ENCODE results near the gene PERP. TPM values are rescaled to one million over a fixed set of nuclear protein-coding genes. Genes with fewer than 3 reads are reported as not detected.
"Not testable (repeated sequence)": the region's sequence is repeated elsewhere in the genome, so short reads cannot be mapped to it uniquely, and the experiment has no call there.

The PERP gene
- total and polyA plus RNA-seq, 3 experiments from 2014 or later, result 6.4 to 8.7 (median 8.0) TPM

DNA sequence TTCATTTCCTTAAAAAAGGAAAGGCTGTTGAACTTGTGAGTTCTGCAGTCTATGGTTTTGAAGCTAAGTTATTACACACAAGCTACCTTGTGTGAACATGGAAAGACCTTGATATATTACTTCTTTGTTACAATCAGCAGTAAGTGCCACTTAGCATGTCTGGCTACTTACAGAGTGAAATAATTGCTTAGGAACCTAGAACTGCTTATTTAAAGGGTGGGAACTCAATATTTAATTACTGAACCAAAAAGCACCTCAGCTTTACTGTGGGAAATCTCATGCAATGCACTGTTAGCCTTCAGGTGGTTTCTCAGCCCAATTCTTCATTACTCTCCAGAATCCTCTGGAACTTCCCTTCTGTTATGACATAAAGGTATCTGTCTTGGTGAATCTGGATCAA is 17.9 kb downstream of the PERP start:
- H3K27me3 ChIP-seq (ENCODE audit: insufficient read depth, low read length, poor library complexity, severe bottlenecking), result no peaks in the 10 kb centered on the region

GRCh38 chr6:138088326-138088762 is 18.9 kb downstream of the PERP start:
- Mint-ChIP-seq H3K27me3 (peaks cover 0 to 1% of the 10 kb centered on the region in 2 donors), H3K9me3 (no peaks in the 10 kb centered on the region), H3K27ac (no peak overlapping the region), H3K4me3 (no peak overlapping the region), H3K36me3 (peaks cover 0 to 11% (median 3%) of the 10 kb centered on the region in 3 donors), H3K4me1 (no peaks in the 10 kb centered on the region)
- Histone ChIP-seq H3K4me1 (ENCODE audit: insufficient read depth, low read length) (no peaks in the 10 kb centered on the region), H3K27me3 (ENCODE audit: insufficient read depth, low read length, poor library complexity, severe bottlenecking) (no peaks in the 10 kb centered on the region), H3K36me3 (ENCODE audit: insufficient read depth, low read length) (no peaks in the 10 kb centered on the region), H3K27ac (ENCODE audit: low read depth, low read length) (no peak overlapping the region), H3K9me3 (ENCODE audit: low read length) (no peaks in the 10 kb centered on the region), H3K4me3 (ENCODE audit: low read length) (no peak overlapping the region)
- no peak for DNase-seq
- ChIA-PET POLR2A (no interaction called here), CTCF (no interaction called here)

More for the DNA sequence above, 17.9 kb downstream of the PERP start:
- DNase-seq, result no peak
- no peak overlapping the region for H3K27ac Mint-ChIP-seq
- Histone ChIP-seq H3K4me1 (ENCODE audit: insufficient read depth, low read length) (no peaks in the 10 kb centered on the region), H3K36me3 (ENCODE audit: insufficient read depth, low read length) (no peaks in the 10 kb centered on the region), H3K9me3 (ENCODE audit: low read length) (no peaks in the 10 kb centered on the region), H3K27ac (ENCODE audit: low read depth, low read length) (no peak overlapping the region), H3K4me3 (ENCODE audit: low read length) (no peak overlapping the region)
- H3K4me3 Mint-ChIP-seq, result no peak overlapping the region
- H3K4me1 Mint-ChIP-seq, result no peaks in the 10 kb centered on the region
- peaks cover 0 to 1% of the 10 kb centered on the region in 2 donors for H3K27me3 Mint-ChIP-seq
- ChIA-PET POLR2A (no interaction called here), CTCF (no interaction called here)
- H3K9me3 Mint-ChIP-seq, result no peaks in the 10 kb centered on the region
- peaks cover 0 to 13% (median 3%) of the 10 kb centered on the region in 3 donors for H3K36me3 Mint-ChIP-seq

- Histone ChIP-seq H3K4me1 (ENCODE audit: insufficient read depth, low read length) (no peaks in the 10 kb centered on the region), H3K4me3 (ENCODE audit: low read length) (no peak overlapping the region), H3K27ac (ENCODE audit: low read depth, low read length) (no peak overlapping the region), H3K9me3 (ENCODE audit: low read length) (no peaks in the 10 kb centered on the region), H3K36me3 (ENCODE audit: insufficient read depth, low read length) (no peaks in the 10 kb centered on the region), H3K27me3 (ENCODE audit: insufficient read depth, low read length, poor library complexity, severe bottlenecking) (no peaks in the 10 kb centered on the region)
- Mint-ChIP-seq H3K9me3 (no peaks in the 10 kb centered on the region), H3K27me3 (peaks cover 0 to 1% of the 10 kb centered on the region in 2 donors), H3K27ac (no peak overlapping the region), H3K4me1 (no peaks in the 10 kb centered on the region), H3K4me3 (no peak overlapping the region), H3K36me3 (peaks cover 0 to 10% (median 3%) of the 10 kb centered on the region in 3 donors)
- CTCF ChIA-PET, result no interaction called here
- no peak for DNase-seq
- POLR2A ChIA-PET, result no interaction called here
Observed at GRCh38 chr6:138087593-138088325, 19.5 kb downstream of the PERP start.

- ChIA-PET CTCF (no interaction called here), POLR2A (no interaction called here)
- Mint-ChIP-seq H3K27ac (no peak overlapping the region), H3K4me1 (no peaks in the 10 kb centered on the region), H3K9me3 (no peaks in the 10 kb centered on the region), H3K27me3 (peaks cover 0 to 1% of the 10 kb centered on the region in 2 donors), H3K4me3 (no peak overlapping the region), H3K36me3 (peaks cover 0 to 5% (median 3%) of the 10 kb centered on the region in 3 donors)
- H3K4me1 ChIP-seq (ENCODE audit: insufficient read depth, low read length), result no peaks in the 10 kb centered on the region
- no peaks in the 10 kb centered on the region for H3K36me3 ChIP-seq (ENCODE audit: insufficient read depth, low read length)
- no peaks in the 10 kb centered on the region for H3K9me3 ChIP-seq (ENCODE audit: low read length)
- DNase-seq, result no peak
- H3K4me3 ChIP-seq (ENCODE audit: low read length), result no peak overlapping the region
- H3K27ac ChIP-seq (ENCODE audit: low read depth, low read length), result no peak overlapping the region
- H3K27me3 ChIP-seq (ENCODE audit: insufficient read depth, low read length, poor library complexity, severe bottlenecking), result no peaks in the 10 kb centered on the region
Observed at GRCh38 chr6:138086573-138087196, 20.5 kb downstream of the PERP start.

DNA sequence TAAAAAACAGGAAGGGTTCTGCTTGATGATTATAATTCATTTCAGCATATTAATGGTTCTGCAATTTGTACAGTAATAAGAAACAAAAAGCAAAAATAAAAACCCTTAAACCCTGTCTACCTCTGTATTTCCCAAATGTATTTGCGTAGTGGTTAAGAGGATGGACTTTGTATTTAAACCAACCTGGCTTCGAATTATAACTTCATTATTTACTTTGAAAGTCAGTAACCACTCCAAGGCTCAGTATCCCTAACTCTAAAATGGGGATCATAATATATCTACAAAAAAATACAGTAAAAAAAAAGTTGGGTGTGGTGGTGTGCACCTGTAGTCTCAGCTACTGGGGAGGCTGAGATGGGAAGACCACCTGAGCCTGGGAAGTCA is 21.4 kb downstream of the PERP start:
- no peaks in the 10 kb centered on the region for H3K4me1 ChIP-seq (ENCODE audit: insufficient read depth, low read length)
- no peak for DNase-seq
- H3K9me3 ChIP-seq (ENCODE audit: low read length), result no peaks in the 10 kb centered on the region
- H3K36me3 ChIP-seq (ENCODE audit: insufficient read depth, low read length), result no peaks in the 10 kb centered on the region
- H3K4me3 Mint-ChIP-seq, result no peak overlapping the region
- peaks cover 3 to 4% of the 10 kb centered on the region in 2 donors for H3K27me3 Mint-ChIP-seq
- POLR2A ChIA-PET, result no interaction called here
- no peaks in the 10 kb centered on the region for H3K9me3 Mint-ChIP-seq
- CTCF ChIA-PET, result no interaction called here
- H3K36me3 Mint-ChIP-seq, result peaks cover 0 to 1% (median under 1%) of the 10 kb centered on the region in 3 donors
- no peaks in the 10 kb centered on the region for H3K27me3 ChIP-seq (ENCODE audit: insufficient read depth, low read length, poor library complexity, severe bottlenecking)
- no peak overlapping the region for H3K4me3 ChIP-seq (ENCODE audit: low read length)
- no peaks in the 10 kb centered on the region for H3K4me1 Mint-ChIP-seq
- H3K27ac Mint-ChIP-seq, result no peak overlapping the region
- no peak overlapping the region for H3K27ac ChIP-seq (ENCODE audit: low read depth, low read length)

DNA sequence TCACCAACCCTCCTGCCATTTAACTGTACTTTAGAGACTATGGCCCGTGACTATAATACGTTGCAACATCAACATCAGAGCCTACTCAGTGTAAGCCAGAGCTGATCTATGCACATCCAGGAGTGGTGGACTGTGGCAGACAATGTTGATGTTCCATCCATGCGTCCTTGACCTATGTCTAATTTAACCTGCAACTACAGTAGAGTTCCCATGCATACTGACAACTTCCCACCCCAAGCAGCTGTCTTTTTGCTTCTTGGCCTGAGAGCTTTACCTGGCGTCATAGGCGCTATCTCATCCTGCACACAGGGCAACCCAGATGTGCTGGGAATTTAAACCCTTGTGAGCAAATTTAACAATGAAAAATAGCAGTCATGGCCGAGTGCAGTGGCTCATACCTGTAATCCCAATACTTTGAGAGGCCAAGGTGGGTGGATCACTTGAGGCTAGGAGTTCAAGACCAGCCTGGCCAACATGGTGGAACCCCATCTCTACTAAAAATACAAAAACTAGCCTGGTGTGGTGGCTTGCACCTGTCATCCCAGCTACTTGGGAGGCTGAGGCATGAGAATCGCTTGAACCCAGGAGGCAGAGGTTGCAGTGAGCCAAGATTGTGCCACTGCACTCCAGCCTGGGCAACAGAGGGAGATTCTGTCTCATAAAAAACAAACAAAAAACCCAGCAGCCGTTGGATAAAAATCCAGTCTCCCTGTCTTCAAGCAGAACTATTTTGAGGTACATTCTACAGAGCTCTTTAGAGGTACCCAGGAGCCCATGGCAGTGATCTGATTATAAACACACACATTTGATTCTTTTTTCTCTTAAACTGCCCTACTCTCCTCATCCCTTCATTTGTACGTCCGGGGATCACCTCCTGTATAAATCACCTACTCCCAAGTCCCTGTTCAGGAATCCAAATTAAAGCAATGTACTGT is 22.0 kb downstream of the PERP start:
- CTCF ChIA-PET, result no interaction called here
- Mint-ChIP-seq H3K27me3 (peaks cover 10% of the 10 kb centered on the region in 2 donors), H3K4me3 (no peak overlapping the region), H3K4me1 (no peaks in the 10 kb centered on the region), H3K36me3 (no peaks in the 10 kb centered on the region), H3K9me3 (peaks cover 0 to 3% (median 0%) of the 10 kb centered on the region in 5 donors), H3K27ac (no peak overlapping the region)
- H3K27me3 ChIP-seq (ENCODE audit: insufficient read depth, low read length, poor library complexity, severe bottlenecking), result no peaks in the 10 kb centered on the region
- H3K4me1 ChIP-seq (ENCODE audit: insufficient read depth, low read length), result no peaks in the 10 kb centered on the region
- no peak for DNase-seq
- H3K36me3 ChIP-seq (ENCODE audit: insufficient read depth, low read length), result no peaks in the 10 kb centered on the region
- POLR2A ChIA-PET, result no interaction called here
- no peak overlapping the region for H3K27ac ChIP-seq (ENCODE audit: low read depth, low read length)
- H3K9me3 ChIP-seq (ENCODE audit: low read length), result no peaks in the 10 kb centered on the region
- H3K4me3 ChIP-seq (ENCODE audit: low read length), result no peak overlapping the region

DNA sequence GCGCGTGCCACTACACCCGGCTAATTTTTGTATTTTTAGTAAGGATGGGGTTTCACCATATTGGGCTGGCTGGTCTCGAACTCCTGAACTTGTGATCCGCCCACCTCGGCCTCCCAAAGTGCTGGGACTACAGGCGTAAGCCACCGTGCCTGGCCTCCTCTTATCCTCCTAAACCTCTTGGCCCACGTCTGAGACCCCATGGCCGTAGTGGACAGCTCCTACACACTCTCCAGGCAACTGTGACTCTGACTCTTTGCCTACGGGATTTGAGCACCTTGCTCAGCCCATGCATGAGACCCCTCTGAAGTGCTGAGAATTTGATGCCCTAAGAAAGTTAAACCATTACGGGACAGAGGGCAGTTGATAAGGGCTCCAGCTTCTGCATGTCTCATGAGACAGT is 25.0 kb downstream of the PERP start:
- H3K27me3 ChIP-seq (ENCODE audit: insufficient read depth, low read length, poor library complexity, severe bottlenecking), result no peaks in the 10 kb centered on the region
- Mint-ChIP-seq H3K36me3 (peaks cover 0 to 3% (median 0%) of the 10 kb centered on the region in 3 donors), H3K4me3 (no peak overlapping the region), H3K27ac (no peak overlapping the region), H3K4me1 (no peaks in the 10 kb centered on the region), H3K9me3 (peaks cover 0 to 3% (median 0%) of the 10 kb centered on the region in 5 donors), H3K27me3 (peaks cover 12 to 36% of the 10 kb centered on the region in 2 donors)
- H3K4me1 ChIP-seq (ENCODE audit: insufficient read depth, low read length), result no peaks in the 10 kb centered on the region
- ChIA-PET POLR2A (no interaction called here), CTCF (no interaction called here)
- H3K27ac ChIP-seq (ENCODE audit: low read depth, low read length), result no peak overlapping the region
- no peak for DNase-seq
- H3K4me3 ChIP-seq (ENCODE audit: low read length), result no peak overlapping the region
- H3K36me3 ChIP-seq (ENCODE audit: insufficient read depth, low read length), result no peaks in the 10 kb centered on the region
- no peaks in the 10 kb centered on the region for H3K9me3 ChIP-seq (ENCODE audit: low read length)

- H3K4me1 Mint-ChIP-seq; H3K9me3 ChIP-seq (ENCODE audit: low read length); H3K27ac ChIP-seq (ENCODE audit: low read depth, low read length); H3K27me3 ChIP-seq (ENCODE audit: insufficient read depth, low read length, poor library complexity, severe bottlenecking); H3K4me3 Mint-ChIP-seq; DNase-seq; H3K4me3 ChIP-seq (ENCODE audit: low read length); CTCF ChIA-PET; POLR2A ChIA-PET; H3K36me3 Mint-ChIP-seq; H3K9me3 Mint-ChIP-seq; H3K27ac Mint-ChIP-seq; H3K4me1 ChIP-seq (ENCODE audit: insufficient read depth, low read length); H3K36me3 ChIP-seq (ENCODE audit: insufficient read depth, low read length): not testable (repeated sequence)
- peaks cover 12 to 59% of the 10 kb centered on the region in 2 donors for H3K27me3 Mint-ChIP-seq
Observed at GRCh38 chr6:138079556-138079955, 27.7 kb downstream of the PERP start.

Data from CD8-positive, alpha-beta memory T cell (primary cell).